GM21786 (cell line): ENCODE results near the gene CNOT4.
"Not testable (repeated sequence)": the region's sequence is repeated elsewhere in the genome, so short reads cannot be mapped to it uniquely, and the experiment has no call there.

Experiments used
- ATAC-seq: cut with Tn5 transposase; IDR thresholded peaks from one replicate; pipeline ENCODE4 v1.9.1; 2021; ENCODE audit not compliant: unreplicated experiment

Gene CNOT4

DNA sequence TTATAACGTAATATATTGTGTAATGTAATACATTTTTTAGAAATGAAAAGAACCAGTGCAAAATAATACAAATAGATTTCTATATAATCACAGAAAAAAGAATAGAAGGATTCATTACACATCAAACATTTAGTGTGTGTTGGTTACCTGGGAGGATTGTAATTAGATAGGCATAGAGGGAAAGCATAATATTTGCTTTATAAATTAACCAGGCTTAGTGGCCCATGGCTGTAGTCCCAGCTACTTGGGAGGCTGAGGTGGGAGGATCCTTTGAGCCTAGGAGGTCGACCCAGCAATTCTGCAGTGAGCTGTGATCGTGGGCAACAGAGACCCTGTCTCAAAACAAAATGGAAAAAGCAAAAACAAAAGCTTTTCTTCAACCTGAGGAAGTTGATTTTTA lies 5.0 kb upstream of the CNOT4 start:
- ATAC-seq = no peak

DNA sequence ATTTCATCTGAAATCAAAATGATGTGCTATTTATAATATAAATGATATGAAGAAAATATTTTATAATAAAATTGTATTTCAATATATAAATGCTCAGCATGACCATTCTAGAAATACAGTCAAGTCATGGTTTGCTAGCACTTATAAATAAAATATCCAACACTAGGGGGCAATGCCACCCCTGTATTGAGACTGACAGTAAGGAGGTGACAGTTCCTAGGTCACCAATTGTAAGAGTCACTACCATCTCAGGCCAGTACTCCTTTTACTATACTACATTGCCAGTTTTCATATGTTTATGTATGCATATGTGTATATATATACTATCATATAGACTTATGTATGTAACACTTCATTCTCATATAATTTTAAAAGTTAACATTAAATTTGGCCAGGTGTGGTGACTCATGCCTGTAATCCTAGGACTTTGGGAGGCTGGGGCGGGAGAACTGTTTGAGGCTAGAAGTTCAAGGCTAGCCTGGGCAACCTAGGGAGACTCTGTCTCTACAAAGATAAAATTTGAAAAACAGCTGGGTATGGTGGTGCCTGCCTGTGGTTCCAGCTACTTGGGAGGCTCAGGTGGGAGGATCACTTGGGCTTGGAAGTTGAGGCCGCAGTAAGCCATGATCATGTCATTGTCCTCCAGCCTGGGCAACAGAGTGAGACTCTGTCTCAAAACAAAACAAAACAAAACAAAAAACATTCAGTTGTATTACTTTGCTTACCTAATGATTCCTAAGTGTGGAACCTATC lies 2.4 kb upstream of the CNOT4 start:
- ATAC-seq = peak; percentile 28

DNA sequence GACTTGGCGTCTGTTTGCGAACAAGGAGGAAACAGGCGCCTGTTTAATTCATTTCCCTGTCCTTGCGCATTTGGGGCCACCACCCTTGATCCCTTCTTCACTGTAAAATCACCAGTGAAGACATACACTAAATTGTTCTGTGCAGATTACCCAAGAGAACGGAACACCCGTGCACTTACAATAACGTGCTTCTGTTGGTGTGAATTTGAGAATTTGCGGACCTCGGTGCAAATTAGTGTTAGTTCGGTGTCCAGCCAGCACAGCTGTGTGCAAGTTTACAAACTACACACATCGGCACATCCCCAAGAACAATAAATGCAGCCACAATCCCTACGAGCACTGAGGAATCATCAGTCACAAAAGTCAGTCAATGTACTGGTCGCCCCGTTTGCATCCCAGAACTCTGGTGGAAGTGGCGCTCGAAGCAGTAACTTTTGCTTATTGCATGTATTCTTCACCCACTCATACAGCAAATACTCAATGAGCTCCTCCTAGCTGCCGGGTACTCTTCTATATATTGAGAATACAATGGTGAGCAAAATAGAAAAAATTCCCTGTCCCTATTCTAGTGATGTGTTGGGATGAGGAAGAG lies 786 bp upstream of the CNOT4 start:
- ATAC-seq = no peak

DNA sequence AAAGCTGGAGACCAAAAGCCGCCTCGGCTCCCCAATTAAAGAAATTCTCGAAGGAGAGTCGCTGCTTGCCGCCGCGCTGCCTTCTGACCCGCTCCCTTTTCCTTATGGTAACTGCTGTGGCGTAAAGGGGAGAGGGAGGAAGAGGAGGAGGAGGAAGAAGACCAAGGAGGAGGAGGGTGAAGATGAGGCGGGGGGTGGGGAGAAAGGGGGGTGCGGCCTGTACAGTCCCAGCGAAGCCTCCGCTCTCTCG lies 388 bp downstream of the CNOT4 start:
- no peak for ATAC-seq

DNA sequence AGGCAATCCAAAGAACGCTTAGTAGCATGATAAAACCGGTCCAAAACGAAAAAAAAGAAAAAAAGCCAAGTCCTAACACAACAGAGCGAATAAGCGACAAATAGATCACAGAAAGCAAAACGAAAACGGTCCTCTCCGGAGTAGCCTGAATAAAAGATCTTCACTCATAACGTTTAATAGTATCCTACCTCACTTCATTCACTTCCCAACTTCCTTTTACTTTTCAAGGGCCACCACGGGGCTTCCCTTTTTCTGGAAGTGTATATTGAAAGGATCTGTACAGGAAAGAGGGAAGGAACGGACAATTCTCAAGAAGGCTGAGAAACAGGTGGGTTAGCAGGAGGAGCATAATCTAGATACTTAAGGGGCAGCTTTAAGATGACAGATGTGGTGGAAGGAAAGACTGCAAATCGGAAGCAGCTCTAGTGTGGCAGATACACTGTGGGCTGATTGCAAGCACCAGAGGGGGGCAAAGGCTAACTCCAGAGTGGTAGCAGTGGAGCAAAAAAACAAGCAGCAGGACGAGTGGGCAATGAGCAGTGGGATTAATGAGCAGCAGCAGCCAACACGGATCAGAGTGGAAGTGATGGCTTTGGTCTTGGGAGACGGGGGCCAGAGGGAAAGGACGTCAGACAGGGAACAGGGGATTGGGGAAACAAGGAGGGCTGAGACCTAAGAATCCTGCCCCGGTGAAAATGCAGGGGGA lies 866 bp downstream of the CNOT4 start:
- ATAC-seq = peak; percentile 26

DNA sequence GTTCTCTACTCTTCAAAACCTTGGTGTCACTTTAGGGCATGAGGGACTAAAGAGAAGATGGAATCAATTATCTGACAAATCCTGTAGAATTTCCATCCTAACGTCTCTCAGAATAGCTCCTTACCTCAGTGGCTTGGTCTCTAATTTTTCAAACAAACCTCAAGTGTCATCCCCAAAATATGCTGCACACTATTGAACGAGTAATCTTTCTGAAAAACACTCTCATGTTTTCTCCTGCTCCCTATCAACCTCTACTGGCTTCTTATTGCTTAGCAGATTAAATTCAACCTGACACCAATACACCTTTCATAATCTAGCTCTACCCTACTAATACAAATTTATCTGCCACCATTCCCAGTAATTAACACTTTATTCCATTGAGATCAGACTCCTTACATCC lies 8.5 kb downstream of the CNOT4 start:
- ATAC-seq = no peak

DNA sequence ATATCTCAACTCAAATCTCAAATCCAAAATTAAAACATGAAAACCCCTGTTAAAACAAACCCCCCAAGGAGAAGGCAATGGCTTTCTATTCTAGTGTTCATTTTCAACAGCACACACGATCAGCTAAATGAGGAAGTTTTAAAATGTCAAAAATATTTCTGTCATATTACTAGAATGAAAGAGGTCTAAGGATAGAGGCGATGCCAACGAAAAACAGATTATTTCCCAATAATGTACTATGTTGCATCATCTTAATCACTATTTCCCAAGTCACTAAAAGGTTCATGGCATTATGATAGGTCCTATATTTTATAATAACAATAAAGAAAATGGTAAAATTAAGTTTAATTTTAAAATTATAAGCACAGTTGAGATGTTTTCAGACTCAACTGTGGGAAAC lies 10.1 kb downstream of the CNOT4 start:
- no peak for ATAC-seq

DNA sequence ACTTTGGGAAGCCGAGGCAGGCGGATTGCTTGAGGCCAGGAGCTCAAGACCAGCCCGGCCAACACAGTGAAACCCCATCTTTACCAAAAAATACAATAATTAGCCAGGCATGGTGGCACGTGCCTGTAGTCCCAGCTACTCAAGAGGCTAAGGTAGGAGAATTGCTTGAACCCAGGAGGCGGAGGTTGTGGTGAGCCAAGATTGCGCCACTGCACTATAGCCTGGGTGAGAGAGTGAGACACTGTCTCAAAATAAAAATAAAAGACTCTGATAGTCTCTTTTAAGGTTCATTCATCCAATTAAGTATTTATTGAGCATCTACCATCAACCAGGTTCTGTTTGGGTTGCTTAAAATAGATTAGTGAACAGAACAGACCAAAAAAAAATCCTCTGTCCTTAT lies 12.7 kb downstream of the CNOT4 start:
- ATAC-seq = not testable (repeated sequence)

DNA sequence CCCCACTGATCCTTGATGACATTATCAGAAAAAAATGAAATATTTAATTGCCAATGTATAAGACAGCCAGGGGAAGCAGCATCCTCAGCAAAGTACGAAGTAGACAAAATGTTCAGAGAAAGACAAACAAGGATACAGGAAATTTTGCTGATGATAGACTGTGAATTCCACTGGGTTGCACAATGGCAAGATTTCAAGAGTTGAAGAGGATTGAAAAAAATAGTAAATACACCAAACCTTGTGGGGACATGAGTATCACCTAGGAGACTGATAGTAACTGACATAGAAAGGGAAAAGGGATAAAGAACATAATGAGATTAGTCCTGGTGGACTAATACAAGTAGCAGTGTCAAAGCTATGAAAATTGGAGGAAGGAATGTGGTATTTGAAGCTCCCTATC lies 16.5 kb downstream of the CNOT4 start:
- ATAC-seq = no peak

DNA sequence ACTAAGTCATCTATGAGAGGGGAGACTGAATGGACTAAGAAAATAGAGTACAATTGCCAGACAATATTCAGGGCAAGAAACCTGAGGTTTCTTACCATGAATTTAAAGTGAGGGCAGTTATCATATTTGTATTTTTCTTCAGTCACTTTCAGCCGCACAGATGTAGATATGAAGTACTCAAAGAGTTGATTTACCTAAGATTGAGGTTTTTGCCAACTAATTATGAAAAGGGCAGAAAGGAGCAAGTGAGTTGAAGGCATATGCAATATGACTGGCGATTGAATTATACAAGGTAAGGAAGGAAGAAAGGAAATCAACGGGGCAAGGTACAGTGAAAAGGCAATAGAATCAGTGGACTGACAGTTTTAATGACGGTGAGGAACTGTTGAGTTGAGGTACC lies 17.8 kb downstream of the CNOT4 start:
- ATAC-seq = no peak

DNA sequence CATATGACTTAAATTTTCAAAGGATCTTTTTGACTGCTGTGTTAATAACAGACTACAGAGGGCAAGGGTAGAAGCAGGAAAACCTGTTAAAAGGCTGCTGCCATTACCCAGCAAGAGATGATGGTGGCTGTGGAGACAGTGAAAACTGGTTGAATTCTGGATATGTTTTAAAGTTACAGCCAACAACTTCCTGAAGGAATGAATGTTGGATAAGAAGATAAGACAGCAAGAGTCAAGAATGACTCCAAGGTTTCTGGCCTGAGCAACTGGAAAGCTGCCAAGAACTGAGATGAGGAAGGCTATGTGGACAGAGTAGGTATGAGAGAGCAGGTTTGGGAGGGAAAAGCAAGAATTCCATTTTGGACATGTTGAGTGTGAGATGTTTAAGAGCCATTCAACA lies 19.1 kb downstream of the CNOT4 start:
- no peak for ATAC-seq

DNA sequence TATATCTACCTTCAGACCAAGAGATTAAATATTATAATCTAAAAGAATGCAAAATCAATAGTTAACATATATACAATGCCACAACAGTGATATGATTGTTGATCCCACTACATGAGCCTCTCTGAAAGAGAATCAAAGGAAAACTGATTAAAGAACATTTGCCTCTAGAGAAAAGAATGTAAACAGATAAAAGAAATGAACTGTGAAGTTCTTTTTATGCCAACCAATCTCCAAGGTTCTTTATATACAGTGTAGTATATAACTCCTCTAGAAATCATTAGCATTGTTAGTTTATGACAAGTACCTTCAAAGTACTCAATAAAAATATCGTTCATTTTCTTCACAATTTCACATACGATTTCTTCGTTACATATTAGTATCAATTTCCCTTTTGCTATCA lies 20.1 kb downstream of the CNOT4 start:
- ATAC-seq = no peak

DNA sequence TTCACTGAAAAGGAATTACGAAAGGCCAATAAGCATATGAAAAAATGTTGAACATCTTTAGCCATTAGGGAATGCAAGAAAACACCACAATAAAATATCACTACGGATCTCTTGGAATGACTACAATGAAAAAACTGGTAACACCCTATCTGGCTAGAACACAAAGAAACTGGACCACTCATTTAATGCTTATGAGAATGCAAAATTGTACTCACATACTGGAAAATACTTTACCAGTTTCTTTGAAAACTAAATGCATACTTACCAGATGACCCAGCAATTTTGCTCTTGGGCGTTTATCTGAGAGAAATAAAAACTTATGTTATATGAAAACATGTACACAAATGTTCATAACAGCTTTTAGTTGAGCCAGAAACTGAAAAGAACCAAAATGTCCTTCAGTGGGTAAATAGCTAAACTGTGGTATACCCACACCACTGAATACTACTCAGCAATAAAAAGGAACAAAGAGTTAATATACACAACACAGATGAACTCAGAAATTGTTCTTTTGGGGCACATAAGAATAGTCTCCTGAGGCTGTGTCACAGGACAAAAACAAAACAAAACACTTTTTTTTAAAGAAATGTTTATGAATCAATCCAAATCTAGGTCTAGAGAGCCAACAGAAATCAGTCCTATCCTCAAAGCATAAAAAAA lies 23.5 kb downstream of the CNOT4 start:
- ATAC-seq = no peak

DNA sequence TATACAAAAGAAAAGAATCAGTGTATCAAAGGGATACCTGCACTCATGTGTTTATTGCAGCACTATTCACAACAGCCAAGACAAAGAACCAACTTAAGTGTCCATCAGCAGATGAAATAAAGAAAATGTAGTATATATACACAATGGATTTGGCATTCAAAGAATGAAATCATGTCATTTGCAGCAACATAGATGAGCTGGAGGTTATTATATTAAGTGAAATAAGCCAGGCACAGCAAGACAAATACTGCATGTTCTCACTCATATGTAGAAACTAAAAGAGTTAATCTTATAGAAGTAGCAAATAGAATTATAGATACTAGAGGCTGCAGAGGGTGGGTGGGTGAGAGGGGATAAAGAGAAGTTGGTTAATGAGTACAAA lies 28.3 kb downstream of the CNOT4 start:
- no peak for ATAC-seq

DNA sequence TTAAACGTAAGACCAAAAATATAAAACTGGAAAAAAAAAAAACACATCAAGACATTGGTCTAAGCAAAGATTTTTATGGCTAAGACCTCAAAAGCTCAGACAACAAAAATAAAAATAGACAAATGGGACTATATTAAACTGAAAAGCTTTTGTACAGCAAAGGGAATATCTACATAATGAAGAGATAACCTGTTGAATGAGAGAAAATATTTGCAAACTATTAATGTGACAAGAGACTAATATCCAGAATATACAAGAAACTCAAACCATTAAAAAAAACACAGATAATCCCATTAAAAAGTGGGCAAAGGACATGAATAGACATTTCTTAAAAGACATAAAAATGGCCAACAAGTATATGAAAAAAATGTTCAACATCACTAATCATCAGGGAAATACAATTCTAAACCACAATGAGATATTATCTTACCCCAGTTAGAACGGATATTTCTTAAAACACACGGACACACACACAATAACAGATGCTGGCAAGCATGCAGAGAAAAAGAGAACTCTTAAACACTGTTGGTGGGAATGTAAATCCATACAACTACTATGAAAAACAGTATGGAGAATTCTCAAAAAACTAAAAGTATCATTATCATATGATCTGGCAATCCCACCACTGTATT lies 28.8 kb downstream of the CNOT4 start:
- no peak for ATAC-seq

DNA sequence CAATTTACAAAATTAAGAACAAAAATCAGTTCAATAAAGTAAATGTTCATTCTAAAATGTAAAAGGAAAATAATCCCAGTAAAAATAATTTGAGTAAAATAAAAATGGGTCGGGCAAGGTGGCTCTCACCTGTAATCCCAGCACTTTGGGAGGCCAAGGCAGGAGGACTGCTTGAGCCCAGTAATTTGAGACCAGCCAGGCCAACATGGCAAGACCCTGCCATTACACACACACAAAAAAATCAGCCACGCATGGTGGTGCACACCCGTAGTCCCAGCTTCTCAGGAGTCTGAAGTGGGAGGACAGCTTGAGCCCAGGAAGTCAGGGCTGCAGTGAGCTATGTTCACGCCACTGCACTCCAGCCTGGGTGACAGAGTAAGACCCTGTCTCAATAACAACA lies 34.4 kb downstream of the CNOT4 start:
- ATAC-seq = no peak

DNA sequence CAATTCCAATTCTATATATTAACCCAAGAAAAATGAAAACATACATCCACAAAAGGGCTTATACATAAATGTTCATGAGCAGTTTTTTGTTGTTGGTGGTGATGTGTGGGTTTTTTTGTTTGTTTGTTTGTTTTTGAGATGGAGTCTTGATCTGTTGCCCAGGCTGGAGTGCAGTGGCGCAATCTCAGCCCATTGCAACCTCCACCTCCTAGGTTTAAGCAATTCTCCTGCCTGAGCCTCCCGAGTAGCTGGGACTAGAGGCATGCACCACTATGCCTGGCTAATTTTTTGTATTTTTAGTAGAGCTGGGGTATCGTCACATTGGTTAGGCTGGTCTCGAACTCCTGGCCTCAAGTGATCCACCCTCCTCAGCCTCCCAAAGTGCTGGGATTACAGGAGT lies 40.2 kb downstream of the CNOT4 start:
- not testable (repeated sequence) for ATAC-seq

DNA sequence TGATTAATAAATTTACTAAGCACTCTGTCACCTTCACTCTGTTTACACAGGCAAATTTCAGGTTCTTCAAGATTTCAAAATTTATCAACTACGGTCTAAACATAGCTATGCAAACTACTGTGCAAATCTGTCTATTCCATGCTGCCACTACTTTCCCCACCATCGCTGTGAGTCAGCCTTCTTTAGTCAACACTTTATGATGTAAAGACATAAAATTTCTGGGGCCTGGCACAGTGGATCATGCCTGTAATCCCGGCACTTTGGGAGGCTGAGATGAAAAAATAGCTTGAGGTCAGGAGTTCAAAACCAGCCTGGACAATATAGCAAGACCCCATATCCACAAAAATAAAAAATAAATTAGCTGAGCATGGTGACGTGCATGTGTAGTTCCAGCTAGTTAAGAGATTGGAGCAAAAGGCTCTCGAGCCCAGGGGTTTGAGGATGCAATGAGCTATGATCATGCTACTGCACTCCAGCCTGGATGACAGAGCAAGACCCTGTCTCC lies 42.6 kb downstream of the CNOT4 start:
- peak; percentile 63 for ATAC-seq

DNA sequence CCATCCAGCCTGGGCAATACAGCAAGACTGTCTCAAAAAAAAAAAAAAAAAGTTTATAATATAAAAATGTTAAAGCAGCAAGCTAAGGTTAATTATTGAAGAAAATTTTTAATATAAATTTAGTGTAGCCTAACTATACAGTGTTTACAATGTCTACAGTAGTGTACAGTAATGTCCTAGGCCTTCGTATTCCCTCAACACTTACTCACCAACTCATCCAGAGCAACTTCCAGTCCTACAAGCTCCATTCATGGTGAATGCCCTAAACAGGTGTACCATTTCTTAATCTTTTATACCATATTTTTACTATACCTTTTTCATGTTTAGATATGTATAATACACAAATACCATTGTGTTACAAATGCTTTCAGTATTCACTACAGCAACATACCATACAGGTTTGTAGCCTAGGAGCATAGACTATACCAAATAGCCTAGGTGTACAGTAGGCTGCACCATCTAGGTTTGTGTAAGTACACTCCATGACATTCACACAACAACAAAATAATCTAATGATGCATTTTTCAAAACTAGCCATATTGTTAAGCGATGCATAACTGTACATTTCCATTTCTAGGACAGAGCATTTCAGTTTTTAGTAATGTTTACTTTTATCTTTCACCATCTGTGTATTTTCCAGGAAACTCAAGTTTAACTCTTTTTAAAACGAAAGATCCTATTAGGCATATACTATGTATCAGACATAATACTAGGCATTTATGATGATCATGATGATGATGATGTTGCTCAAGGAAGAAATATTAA lies 43.3 kb downstream of the CNOT4 start:
- ATAC-seq = no peak

DNA sequence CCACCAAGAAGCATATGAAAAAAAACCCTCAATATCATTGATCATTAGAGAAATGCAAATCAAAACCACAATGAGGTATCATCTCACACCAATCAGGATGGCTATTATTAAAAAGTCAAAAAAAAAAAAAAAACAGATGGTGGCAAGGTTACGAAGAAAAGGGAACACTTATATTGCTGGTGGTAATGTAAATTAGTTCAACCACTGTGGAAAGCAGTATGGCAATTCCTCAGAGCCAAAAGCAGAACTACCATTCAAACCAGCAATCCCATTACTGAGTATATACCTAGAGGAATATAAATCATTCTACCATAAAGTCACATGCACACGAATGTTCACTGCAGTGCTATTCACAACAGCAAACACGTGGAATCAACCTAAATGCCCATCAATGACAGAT lies 46.0 kb downstream of the CNOT4 start:
- ATAC-seq = no peak
